GM12878 (cell line): ENCODE data around the gene SNX11. TPM values are rescaled to one million over a fixed set of nuclear protein-coding genes. Genes with fewer than 3 reads are reported as not detected.

Experiments
- ATAC-seq: fragments of 200-7000 bp; cut with Tn5 transposase; 3 replicates; pipeline ENCODE4 v1.9.1; 2020; ENCODE audit warnings: mild to moderate bottlenecking, moderate library complexity
- BruUV-seq: library from RNA; stranded (reverse); fragments of 400-500 nt; replicated peaks from 2 replicates; lab custom pipeline; 2021; lab: Mats Ljungman, UMichigan
- CTCF ChIA-PET: fragments of 300-600 bp; sonication (Branson Sonifier 250); formaldehyde crosslinking; extraction: SDS; loops from one replicate; lab custom pipeline; 2021; ENCODE audit warnings: inconsistent platforms; lab: Yijun Ruan, JAX
- POLR2A ChIA-PET: fragments of 350-600 bp; formaldehyde crosslinking; extraction: SDS; loops from one replicate; lab custom pipeline; 2021; ENCODE audit warnings: inconsistent platforms; lab: Charles Lee
- RAD21 ChIA-PET: fragments of 300-600 bp; sonication (Branson Sonifier 250); formaldehyde crosslinking; loops from one replicate; lab custom pipeline; 2023; ENCODE audit warnings: antibody characterized with exemption; ENCODE audit not compliant: unreplicated experiment; lab: Charles Lee
- SMC1A ChIA-PET: fragments of 300-600 bp; sonication (Branson Sonifier 250); formaldehyde crosslinking; loops from one replicate; lab custom pipeline; 2023; ENCODE audit not compliant: unreplicated experiment, uncharacterized antibody; lab: Charles Lee
- DNase-seq: peaks from one replicate; pipeline ENCODE4 v3.0.0-alpha.2; 2011; ENCODE audit warnings: low read depth, low spot score
- FAIRE-seq: peaks from 3 replicates; lab custom pipeline; 2011; peaks lifted over from hg19 to GRCh38; lab: Jason Lieb, UNC
- H2AFZ ChIP-seq: 2 replicates; pipeline ENCODE4 v1.6.0; 2011; ENCODE audit warnings: low read depth, low read length, control low read depth; ENCODE audit not compliant: control insufficient read depth
- H3K27ac ChIP-seq: 2 replicates; pipeline ENCODE4 v1.5.1; 2011; ENCODE audit warnings: control low read depth; ENCODE audit not compliant: control insufficient read depth, insufficient read depth
- H3K27me3 ChIP-seq, 2 experiments: replicated peaks in 1 of 2; 2 replicates each; pipeline versions ENCODE4 v1.6.0 to v1.6.1; 2011; ENCODE audit warnings: low read length in 1 of 2; ENCODE audit not compliant: control insufficient read depth in 2 of 2, insufficient read depth in 2 of 2
- H3K36me3 ChIP-seq, 2 experiments: 2 replicates each; pipeline ENCODE4 v1.5.1; 2011; ENCODE audit warnings: low read length in 1 of 2; ENCODE audit not compliant: control insufficient read depth in 2 of 2, insufficient read depth in 2 of 2
- H3K4me1 ChIP-seq: 2 replicates; pipeline ENCODE4 v1.6.1; 2011; ENCODE audit warnings: mild to moderate bottlenecking, low read length, moderate library complexity, mixed read lengths; ENCODE audit not compliant: control insufficient read depth, insufficient read depth
- H3K4me2 ChIP-seq: 2 replicates; pipeline ENCODE4 v1.6.0; 2011; ENCODE audit warnings: control low read depth; ENCODE audit not compliant: control insufficient read depth, insufficient read depth
- H3K4me3 ChIP-seq: fragments of 200-600 bp; sonication (generic); 2 replicates; pipeline ENCODE4 v1.5.1; 2016
- H3K79me2 ChIP-seq: 2 replicates; pipeline ENCODE4 v1.6.0; 2011; ENCODE audit warnings: low read length; ENCODE audit not compliant: control insufficient read depth, insufficient read depth
- H3K9ac ChIP-seq: 2 replicates; pipeline ENCODE4 v1.8.0; 2011; ENCODE audit warnings: low read length, control low read depth, mixed read lengths; ENCODE audit not compliant: control insufficient read depth, insufficient read depth
- H3K9me3 ChIP-seq: replicated peaks from 3 replicates; pipeline ENCODE4 v1.5.1; 2011; ENCODE audit warnings: mild to moderate bottlenecking, low read length; ENCODE audit not compliant: control insufficient read depth, insufficient read depth
- H4K20me1 ChIP-seq: 2 replicates; pipeline ENCODE4 v1.6.0; 2011; ENCODE audit not compliant: control insufficient read depth, insufficient read depth
- BCL3 ChIP-seq: IDR thresholded peaks from 2 replicates; pipeline ENCODE4 v1.6.1; 2011; ENCODE audit warnings: borderline replicate concordance, low read depth, mild to moderate bottlenecking, moderate library complexity, low read length; ENCODE audit not compliant: insufficient read depth, poor library complexity, severe bottlenecking
- CHD4 ChIP-seq: fragments of 200-600 bp; sonication (generic); IDR thresholded peaks from 2 replicates; pipeline ENCODE4 v1.6.1; 2016; ENCODE audit warnings: mild to moderate bottlenecking
- CREM ChIP-seq: IDR thresholded peaks from 2 replicates; pipeline ENCODE4 v1.6.1; 2014; ENCODE audit warnings: antibody characterized with exemption, low read depth
- EP300 ChIP-seq, 2 experiments: fragments of 150-350 bp in 1 of 2; IDR thresholded peaks; 2 replicates each; pipeline ENCODE4 v1.6.1; 2011 to 2012; ENCODE audit warnings: low read depth in 2 of 2, low read length in 2 of 2, borderline replicate concordance in 1 of 2, improper control_type of control experiment in 1 of 2, inconsistent platforms in 1 of 2; ENCODE audit not compliant: control insufficient read depth in 1 of 2
- ETV6 ChIP-seq, 2 experiments: fragments of 450-650 bp in 1 of 2; IDR thresholded peaks in 1 of 2; conservative IDR thresholded peaks in 1 of 2; 2 replicates each; pipeline ENCODE4 v1.6.1; 2014; ENCODE audit warnings: antibody characterized with exemption in 1 of 2, borderline replicate concordance in 1 of 2, low read depth in 1 of 2, mild to moderate bottlenecking in 1 of 2, moderate library complexity in 1 of 2
- HCFC1 ChIP-seq: fragments of 150-350 bp; IDR thresholded peaks from 2 replicates; pipeline ENCODE4 v1.6.1; 2014; ENCODE audit warnings: low read length
- HDAC6 ChIP-seq: fragments of 200-600 bp; sonication (generic); IDR thresholded peaks from one replicate; pipeline ENCODE4 v1.8.0; 2017; ENCODE audit warnings: antibody characterized with exemption; ENCODE audit not compliant: unreplicated experiment
- IKZF1 ChIP-seq: fragments of 450-650 bp; conservative IDR thresholded peaks from 2 replicates; pipeline ENCODE4 v1.6.1; 2017; ENCODE audit warnings: antibody characterized with exemption, mild to moderate bottlenecking
- KDM1A ChIP-seq: fragments of 200-600 bp; sonication (generic); IDR thresholded peaks from 2 replicates; pipeline ENCODE4 v1.6.1; 2016; ENCODE audit warnings: borderline replicate concordance
- MEF2A ChIP-seq: IDR thresholded peaks from 2 replicates; pipeline ENCODE4 v1.6.1; 2011; ENCODE audit warnings: low read depth, mild to moderate bottlenecking, low read length, moderate library complexity; ENCODE audit not compliant: insufficient read depth
- NFYB ChIP-seq: IDR thresholded peaks from 2 replicates; pipeline ENCODE4 v1.6.1; 2011; ENCODE audit warnings: low read depth, mild to moderate bottlenecking, low read length, improper control_type of control experiment, moderate library complexity; ENCODE audit not compliant: insufficient read depth
- NRF1 ChIP-seq: conservative IDR thresholded peaks from 2 replicates; pipeline ENCODE4 v1.6.1; 2011; ENCODE audit warnings: mild to moderate bottlenecking, low read depth, low read length, improper control_type of control experiment
- POU2F2 ChIP-seq: IDR thresholded peaks from 3 replicates; pipeline ENCODE4 v1.6.1; 2011; ENCODE audit warnings: low read depth, mild to moderate bottlenecking, low read length, borderline replicate concordance
- RAD51 ChIP-seq: fragments of 450-650 bp; IDR thresholded peaks from 2 replicates; pipeline ENCODE4 v1.6.1; 2016; ENCODE audit warnings: moderate library complexity, mild to moderate bottlenecking, inconsistent platforms
- SMARCA5 ChIP-seq: fragments of 450-650 bp; IDR thresholded peaks from 2 replicates; pipeline ENCODE4 v1.6.1; 2017; ENCODE audit warnings: mild to moderate bottlenecking
- SPI1 ChIP-seq: IDR thresholded peaks from 2 replicates; pipeline ENCODE4 v1.6.1; 2011; ENCODE audit warnings: low read depth, mild to moderate bottlenecking, low read length, moderate library complexity, borderline replicate concordance; ENCODE audit not compliant: insufficient read depth
- USF1 ChIP-seq: IDR thresholded peaks from 2 replicates; pipeline ENCODE4 v1.6.1; 2011; ENCODE audit warnings: borderline replicate concordance, low read depth, mild to moderate bottlenecking, moderate library complexity, mixed read lengths, low read length; ENCODE audit not compliant: insufficient read depth; ENCODE audit errors: extremely low read length
- ZBTB33 ChIP-seq: fragments of 450-650 bp; IDR thresholded peaks from 2 replicates; pipeline ENCODE4 v1.6.1; 2017; ENCODE audit warnings: mild to moderate bottlenecking
- ZNF384 ChIP-seq: IDR thresholded peaks from 2 replicates; pipeline ENCODE4 v1.6.1; 2012; ENCODE audit warnings: low read depth, mild to moderate bottlenecking, low read length, improper control_type of control experiment, borderline replicate concordance
- ZNF622 ChIP-seq: fragments of 450-650 bp; IDR thresholded peaks from 2 replicates; pipeline ENCODE4 v1.6.1; 2017; ENCODE audit warnings: mild to moderate bottlenecking, inconsistent platforms
- WGBS: methylation state at CpG from one replicate; pipeline ENCODE4 v1.1.6; 2016; ENCODE audit warnings: low lambda C conversion rate; ENCODE audit not compliant: insufficient replicate concordance, insufficient coverage; ENCODE audit errors: missing lambda C conversion rate; 5-methylcytosine and 5-hydroxymethylcytosine counted together
- in situ Hi-C: fragments of 300-500 bp; cut with MboI; formaldehyde crosslinking; loops from 9 replicates; pipeline ENCODE4 v1.14.3; 2018; ENCODE audit warnings: mixed read lengths
- intact Hi-C: fragments of 100-400 bp; cut with micrococcal nuclease; formaldehyde crosslinking; loops from one replicate; pipeline ENCODE4 v1.14.2; 2022; ENCODE audit not compliant: unreplicated experiment
- polyA plus RNA-seq, 11 experiments: library from polyadenylated mRNA; depleted of rRNA in 4 of 11; unstranded in 6 of 11; stranded (reverse) in 5 of 11; fragments of >200 nt; fragmentation: Nextera tagmentation in 4 of 11; fragmentation: Illumina TruSeq in 1 of 11; extraction: Ambion mirVana in 4 of 11; extraction: Trizol in 1 of 11; gene quantifications; 1 replicate in 1 of 11; 2 replicates in 10 of 11; pipeline versions ENCODE4 v1.2.1 to v1.2.3, GENCODE V29; 2011 to 2016; ENCODE audit warnings: inconsistent platforms in 2 of 11, missing spikeins in 2 of 11, low read depth in 1 of 11
- total RNA-seq, 4 experiments: library from RNA; depleted of rRNA in 3 of 4; stranded (reverse); fragments of >200 nt in 3 of 4; fragmentation: Illumina TruSeq in 1 of 4; extraction: Trizol in 1 of 4; gene quantifications; 2 replicates each; pipeline versions ENCODE4 v1.2.1 to v1.2.3, GENCODE V29; 2013 to 2021

The SNX11 gene
- total and polyA plus RNA-seq, 10 of the 15 experiments (the other 5 are each of a cell fraction or from before 2014, with no cell fraction given): 34.2 to 127 (median 61.8) TPM

- no peaks in the 10 kb centered on the region for H3K4me1 ChIP-seq
- H2AFZ ChIP-seq: no peak overlapping the region
- H3K79me2 ChIP-seq: no peaks in the 10 kb centered on the region
- no peaks in the 10 kb centered on the region for H3K27me3 ChIP-seq
- ATAC-seq: no peak
- POLR2A ChIA-PET: interaction anchor here (0.6 to 1.9 kb wide), 2 partner anchors 17 to 37 kb away, joined by 3 to 15 read pairs; no protein-coding TSS in a partner anchor
- TF ChIP-seq SPI1 (no peak), IKZF1 (no peak), RAD51 (no peak), ZNF384 (no peak), NRF1 (no peak), BCL3 (no peak), CHD4 (no peak), ZBTB33 (no peak), HCFC1 (no peak), HDAC6 (no peak), USF1 (no peak), KDM1A (no peak), ETV6 (conservative IDR thresholded peaks at IDR 0.05 in 1 of 2, IDR thresholded peaks at IDR 0.05 in 1 of 2; ENCODE audit: borderline replicate concordance in 1 of 2, low read depth in 1 of 2) (no peak), SMARCA5 (no peak), POU2F2 (no peak), NFYB (no peak), ZNF622 (no peak), CREM (no peak), EP300 (IDR thresholded peaks at IDR 0.05; ENCODE audit: borderline replicate concordance in 1 of 2, control insufficient read depth in 1 of 2, low read depth in 2 of 2, low read length in 2 of 2) (no peak), MEF2A (no peak)
- DNase-seq: no peak
- H3K9ac ChIP-seq: no peak overlapping the region
- RAD21 ChIA-PET: interaction anchor here (1.3 to 6.7 kb wide), 3 partner anchors 10 to 49 kb away, joined by 4 to 92 read pairs (median 16); no protein-coding TSS in a partner anchor
- no peaks in the 10 kb centered on the region; the same call in 1 of the 2 replicates for H4K20me1 ChIP-seq
- SMC1A ChIA-PET: interaction anchor here (1.3 to 16.1 kb wide), 6 partner anchors 9 to 50 kb away, joined by 5 to 205 read pairs (median 12); partner anchors contain the start of gene SNX11
- BruUV-seq: no TSS peak
- H3K9me3 ChIP-seq: no peaks in the 10 kb centered on the region
- no peak overlapping the region for H3K4me3 ChIP-seq
- 46% methylated on average over 5 of the region's 5 CpGs for WGBS
- H3K36me3 ChIP-seq: peaks cover 3 to 11% of the 10 kb centered on the region in 2 experiments
- intact Hi-C loops (no loop called here), in situ Hi-C loops (no loop called here)
- CTCF ChIA-PET: interaction anchor here (1.0 to 8.5 kb wide), 7 partner anchors 13 to 102 kb away, joined by 4 to 223 read pairs (median 32); partner anchors contain the start of gene SNX11
- no peak for FAIRE-seq
- no peak overlapping the region for H3K4me2 ChIP-seq
- H3K27ac ChIP-seq: no peak overlapping the region
Observed at GRCh38 chr17:48128400-48128799, 20.8 kb downstream of the SNX11 start.
